SU-DHL-6 (cell line): ENCODE measurements around the gene C5AR1.

Source experiments
- H2AFZ ChIP-seq: fragments of 200-600 bp; sonication (generic); 2 replicates; pipeline ENCODE4 v1.6.1; 2014; ENCODE audit warnings: low read depth, mild to moderate bottlenecking, moderate library complexity, mixed read lengths, antibody characterized with exemption, low read length; ENCODE audit not compliant: severe bottlenecking
- H3F3A ChIP-seq: fragments of 200-600 bp; shearing (Covaris generic); 2 replicates; pipeline ENCODE4 v1.6.0; 2016; ENCODE audit warnings: antibody characterized with exemption, mild to moderate bottlenecking; ENCODE audit not compliant: insufficient read depth
- H3K27ac ChIP-seq: fragments of 200-600 bp; sonication (generic); 2 replicates; pipeline ENCODE4 v1.5.1; 2016; ENCODE audit warnings: low read depth, mild to moderate bottlenecking, low read length, moderate library complexity, mixed read lengths
- H3K27me3 ChIP-seq: fragments of 200-600 bp; sonication (generic), shearing (Covaris generic); 2 replicates; pipeline ENCODE4 v1.6.0; 2014; ENCODE audit warnings: mild to moderate bottlenecking, low read length
- H3K36me3 ChIP-seq: fragments of 200-600 bp; sonication (generic); 2 replicates; pipeline ENCODE4 v1.6.1; 2014; ENCODE audit warnings: mild to moderate bottlenecking, low read length, mixed read lengths
- H3K4me2 ChIP-seq: fragments of 300-600, 200-600 bp; shearing (Covaris generic), sonication (generic); 2 replicates; pipeline ENCODE4 v1.6.0; 2014; ENCODE audit warnings: low read length, low read depth, mild to moderate bottlenecking; ENCODE audit not compliant: poor library complexity, severe bottlenecking
- H3K4me3 ChIP-seq: fragments of 200-600 bp; sonication (generic); 2 replicates; pipeline ENCODE4 v1.5.1; 2014; ENCODE audit warnings: antibody characterized with exemption, low read length, mild to moderate bottlenecking, mixed read lengths; ENCODE audit not compliant: insufficient read depth, poor library complexity, severe bottlenecking
- H3K79me2 ChIP-seq: fragments of 200-600 bp; sonication (generic); 2 replicates; pipeline ENCODE4 v1.6.1; 2014; ENCODE audit warnings: mild to moderate bottlenecking, low read length, moderate library complexity; ENCODE audit not compliant: insufficient read depth
- H3K9ac ChIP-seq: fragments of 200-600 bp; sonication (generic); 2 replicates; pipeline ENCODE4 v1.7.0; 2014; ENCODE audit warnings: mild to moderate bottlenecking, low read length
- H3K9me2 ChIP-seq: fragments of 200-600 bp; sonication (generic); replicated peaks from 2 replicates; pipeline ENCODE4 v1.6.1; 2014; ENCODE audit warnings: low read length; ENCODE audit not compliant: insufficient read depth
- H3K9me3 ChIP-seq: fragments of 200-600 bp; sonication (generic); 2 replicates; pipeline ENCODE4 v1.6.1; 2014; ENCODE audit warnings: low read length, mixed read lengths; ENCODE audit not compliant: insufficient read depth
- H4K20me1 ChIP-seq: fragments of 200-600 bp; sonication (generic); 2 replicates; pipeline ENCODE4 v1.6.1; 2014; ENCODE audit warnings: low read depth, mild to moderate bottlenecking, antibody characterized with exemption, low read length, moderate library complexity, mixed read lengths
- CTCF ChIP-seq: fragments of 200-600 bp; sonication (generic); IDR thresholded peaks from one replicate; pipeline ENCODE4 v1.5.1; 2017; ENCODE audit warnings: antibody characterized with exemption, mild to moderate bottlenecking, low read length, moderate library complexity; ENCODE audit not compliant: insufficient read depth, poor library complexity, severe bottlenecking
- EZH2phosphoT487 ChIP-seq: fragments of 200-600 bp; sonication (generic), shearing (Covaris generic); conservative IDR thresholded peaks from 2 replicates; pipeline ENCODE4 v1.6.1; 2018; ENCODE audit warnings: mild to moderate bottlenecking, antibody characterized with exemption, low read length, moderate library complexity, mixed read lengths

The C5AR1 gene

GRCh38 chr19:47269596-47269995, 40.1 kb upstream of the C5AR1 start:
- Histone ChIP-seq H3K27me3 (no peaks in the 10 kb centered on the region), H4K20me1 (no peaks in the 10 kb centered on the region), H3K9ac (no peak overlapping the region), H3F3A (0 out of 2 replicates have a peak, but pooled peaks cover 6% of the 10 kb centered on the region), H3K79me2 (no peaks in the 10 kb centered on the region), H3K27ac (no peak overlapping the region), H3K36me3 (no peaks in the 10 kb centered on the region), H3K4me3 (no peak overlapping the region), H3K4me2 (no peak overlapping the region), H2AFZ (no peak overlapping the region), H3K9me2 (no peaks in the 10 kb centered on the region), H3K9me3 (no peaks in the 10 kb centered on the region)
- TF ChIP-seq CTCF (no peak), EZH2phosphoT487 (no peak)

- Histone ChIP-seq H3K27me3 (no peaks in the 10 kb centered on the region), H3K36me3 (no peaks in the 10 kb centered on the region), H3K9me2 (no peaks in the 10 kb centered on the region), H3F3A (0 out of 2 replicates have a peak, but pooled peaks cover 6% of the 10 kb centered on the region), H3K9me3 (no peaks in the 10 kb centered on the region), H3K4me2 (no peak overlapping the region), H3K79me2 (no peaks in the 10 kb centered on the region), H3K9ac (no peak overlapping the region), H3K4me3 (no peak overlapping the region), H3K27ac (no peak overlapping the region), H4K20me1 (no peaks in the 10 kb centered on the region), H2AFZ (no peak overlapping the region)
- TF ChIP-seq EZH2phosphoT487, result no peak
- no peak for TF ChIP-seq CTCF
Measured at GRCh38 chr19:47270408-47270807, 39.3 kb upstream of the C5AR1 start.

GRCh38 chr19:47271949-47272348, 37.7 kb upstream of the C5AR1 start:
- 0 out of 2 replicates have a peak, but pooled peaks cover 6% of the 10 kb centered on the region for H3F3A ChIP-seq
- H3K9me3 ChIP-seq, result no peaks in the 10 kb centered on the region
- H3K27ac ChIP-seq, result no peak overlapping the region
- no peak for TF ChIP-seq EZH2phosphoT487
- TF ChIP-seq CTCF, result no peak
- H3K9me2 ChIP-seq, result no peaks in the 10 kb centered on the region
- H4K20me1 ChIP-seq, result no peaks in the 10 kb centered on the region
- no peak overlapping the region for H3K9ac ChIP-seq
- H3K27me3 ChIP-seq, result no peaks in the 10 kb centered on the region
- H3K36me3 ChIP-seq, result no peaks in the 10 kb centered on the region
- H3K4me3 ChIP-seq, result no peak overlapping the region
- no peaks in the 10 kb centered on the region for H3K79me2 ChIP-seq
- H2AFZ ChIP-seq, result no peak overlapping the region
- no peak overlapping the region for H3K4me2 ChIP-seq
